CD14-positive monocyte (primary cell): ENCODE data around the gene MYL6B. TPM values are rescaled to one million over a fixed set of nuclear protein-coding genes. Genes with fewer than 3 reads are reported as not detected.

Experiments
- DNase-seq, 3 donors: peaks; one replicate each; pipeline ENCODE4 v3.0.0-alpha.2; 2011 to 2022
- H2AFZ ChIP-seq: 2 replicates; pipeline ENCODE4 v1.6.0; 2012; ENCODE audit warnings: mild to moderate bottlenecking, low read depth, low read length, inconsistent platforms; ENCODE audit not compliant: insufficient read depth, poor library complexity, severe bottlenecking
- H3K27ac ChIP-seq, 2 donors: 1 replicate in 1 of 2; 2 replicates in 1 of 2; pipeline ENCODE4 v1.5.1; 2012 to 2013; ENCODE audit warnings: low read length in 2 of 2, control low read depth in 1 of 2, inconsistent platforms in 1 of 2, low read depth in 1 of 2, mild to moderate bottlenecking in 1 of 2
- H3K27me3 ChIP-seq, 2 donors: one replicate each; pipeline versions ENCODE4 v1.6.0 to v1.6.1; 2011 to 2013; ENCODE audit warnings: low read length in 2 of 2; ENCODE audit not compliant: control insufficient read depth in 2 of 2, insufficient read depth in 2 of 2
- H3K36me3 ChIP-seq, 2 donors: replicated peaks in 1 of 2; 1 replicate in 1 of 2; 2 replicates in 1 of 2; pipeline versions ENCODE4 v1.5.1 to v1.6.1; 2012 to 2013; ENCODE audit warnings: low read length in 2 of 2, control low read depth in 1 of 2, inconsistent platforms in 1 of 2, mild to moderate bottlenecking in 1 of 2; ENCODE audit not compliant: insufficient read depth in 2 of 2, control insufficient read depth in 1 of 2
- H3K4me1 ChIP-seq, 2 donors: 1 replicate in 1 of 2; 2 replicates in 1 of 2; pipeline versions ENCODE4 v1.5.1 to v1.6.1; 2012 to 2013; ENCODE audit warnings: low read length in 2 of 2, control low read depth in 1 of 2, inconsistent platforms in 1 of 2, mild to moderate bottlenecking in 1 of 2, moderate library complexity in 1 of 2; ENCODE audit not compliant: insufficient read depth in 2 of 2, control insufficient read depth in 1 of 2
- H3K4me2 ChIP-seq: replicated peaks from 2 replicates; pipeline ENCODE3; 2012; ENCODE audit warnings: low read length, moderate library complexity, mild to moderate bottlenecking; ENCODE audit not compliant: poor library complexity, severe bottlenecking; ENCODE audit errors: extremely low read depth
- H3K4me3 ChIP-seq, 3 experiments: fragments of 200-600 bp in 1 of 3; sonication (generic) in 1 of 3; replicated peaks in 1 of 3; 1 replicate in 2 of 3; 2 replicates in 1 of 3; pipeline ENCODE4 v1.5.1; 2011 to 2013; ENCODE audit warnings: low read length in 3 of 3, mild to moderate bottlenecking in 3 of 3, control low read depth in 2 of 3, low read depth in 2 of 3, inconsistent platforms in 1 of 3, moderate library complexity in 1 of 3
- H3K79me2 ChIP-seq: 2 replicates; pipeline ENCODE4 v1.6.0; 2012; ENCODE audit warnings: mild to moderate bottlenecking, control low read depth, inconsistent platforms, low read length, moderate library complexity; ENCODE audit not compliant: insufficient read depth
- H3K9ac ChIP-seq: 2 replicates; pipeline ENCODE4 v1.6.0; 2017; ENCODE audit warnings: low read length, mild to moderate bottlenecking; ENCODE audit not compliant: insufficient read depth, poor library complexity, severe bottlenecking
- H3K9me3 ChIP-seq, 2 donors: replicated peaks in 1 of 2; 1 replicate in 1 of 2; 2 replicates in 1 of 2; pipeline versions ENCODE4 v1.5.1 to v1.6.1; 2012 to 2013; ENCODE audit warnings: low read length in 2 of 2, control low read depth in 1 of 2; ENCODE audit not compliant: control insufficient read depth in 1 of 2, insufficient read depth in 1 of 2
- H4K20me1 ChIP-seq: 2 replicates; pipeline ENCODE4 v1.6.0; 2012; ENCODE audit warnings: mild to moderate bottlenecking, low read length, control low read depth, moderate library complexity; ENCODE audit not compliant: insufficient read depth
- H3K27ac Mint-ChIP-seq, 7 donors: one replicate each; pipeline ENCODE4 v1.8.0; 2020; ENCODE audit warnings: mild to moderate bottlenecking in 7 of 7, mixed read lengths in 7 of 7, moderate library complexity in 6 of 7, inconsistent platforms in 2 of 7
- H3K27me3 Mint-ChIP-seq, 3 donors: one replicate each; pipeline ENCODE4 v1.8.0; 2021 to 2022; ENCODE audit warnings: low read depth in 3 of 3, mild to moderate bottlenecking in 3 of 3, mixed read lengths in 3 of 3, moderate library complexity in 3 of 3, inconsistent platforms in 1 of 3
- H3K36me3 Mint-ChIP-seq, 2 donors: one replicate each; pipeline ENCODE4 v1.8.0; 2020; ENCODE audit warnings: mixed read lengths in 2 of 2, inconsistent platforms in 1 of 2, mild to moderate bottlenecking in 1 of 2
- H3K4me1 Mint-ChIP-seq: one replicate; pipeline ENCODE4 v1.8.0; 2020; ENCODE audit warnings: mild to moderate bottlenecking, mixed read lengths
- H3K4me3 Mint-ChIP-seq, 2 donors: one replicate each; pipeline ENCODE4 v1.8.0; 2020; ENCODE audit warnings: mild to moderate bottlenecking in 2 of 2, mixed read lengths in 2 of 2, moderate library complexity in 1 of 2
- H3K9me3 Mint-ChIP-seq, 7 donors: one replicate each; pipeline ENCODE4 v1.8.0; 2020 to 2022; ENCODE audit warnings: mixed read lengths in 7 of 7, mild to moderate bottlenecking in 6 of 7, moderate library complexity in 6 of 7, inconsistent platforms in 2 of 7
- CTCF ChIP-seq: fragments of 200-600 bp; IDR thresholded peaks from one replicate; pipeline ENCODE4 v1.8.0; 2022; ENCODE audit warnings: antibody characterized with exemption, mild to moderate bottlenecking
- WGBS: methylation state at CpG from one replicate; pipeline ENCODE4 v1.1.5; 2013; ENCODE audit warnings: missing lambda C conversion rate; ENCODE audit not compliant: insufficient coverage; 5-methylcytosine and 5-hydroxymethylcytosine counted together
- intact Hi-C, 2 donors: fragments of 100-400 bp; cut with micrococcal nuclease; formaldehyde crosslinking; loops; one replicate each; pipeline versions ENCODE4 v1.15.0 to v1.15.1; 2023
- polyA plus RNA-seq, 3 donors: library from polyadenylated mRNA; depleted of rRNA in 1 of 3; unstranded in 2 of 3; stranded (reverse) in 1 of 3; fragments of 300-500 nt in 2 of 3; fragments of >200 nt in 1 of 3; fragmentation: Illumina TruSeq in 2 of 3; gene quantifications; 1 replicate in 2 of 3; 2 replicates in 1 of 3; pipeline ENCODE4 v1.2.3, GENCODE V29; 2012 to 2021

Gene MYL6B
- polyA plus RNA-seq, 3 donors: 2.7 to 4.3 (median 4.1) TPM

GRCh38 chr12:56121204-56121870 is 31.1 kb upstream of the MYL6B start:
- Histone ChIP-seq H3K9me3 (no peaks in the 10 kb centered on the region), H3K27ac (no peak overlapping the region), H4K20me1 (peaks cover 28% of the 10 kb centered on the region), H3K27me3 (no peaks in the 10 kb centered on the region), H2AFZ (no peak overlapping the region), H3K79me2 (peaks cover 83% of the 10 kb centered on the region), H3K4me3 (no peak overlapping the region), H3K9ac (no peak overlapping the region), H3K4me2 (no peak overlapping the region), H3K4me1 (peaks cover 47 to 58% of the 10 kb centered on the region in 2 donors), H3K36me3 (peaks cover 16 to 31% of the 10 kb centered on the region in 2 donors)
- intact Hi-C loops: loop anchor here (5.0 to 10.0 kb wide), 2 partner anchors 66 to 343 kb away; partner anchors contain the start of genes SPRYD4 (in 2 of the 2) and SMARCC2 (in 1 of the 2)
- H3K4me3 Mint-ChIP-seq: no peak overlapping the region
- DNase-seq: no peak
- peaks cover 31 to 41% of the 10 kb centered on the region in 2 donors for H3K36me3 Mint-ChIP-seq
- peak overlapping the region in 2 of 7 donors; percentile 45 to 65 for H3K27ac Mint-ChIP-seq
- no peak for TF ChIP-seq CTCF
- WGBS: 97% methylated on average over 8 of the region's 11 CpGs
- H3K4me1 Mint-ChIP-seq: peaks cover 55% of the 10 kb centered on the region
- H3K9me3 Mint-ChIP-seq: no peaks in the 10 kb centered on the region
- H3K27me3 Mint-ChIP-seq: peaks cover 0 to 1% (median 0%) of the 10 kb centered on the region in 3 donors

- H3K27ac ChIP-seq: peak overlapping the region in 1 of 2 donors; percentile 53
- Mint-ChIP-seq H3K4me1 (peaks cover 62% of the 10 kb centered on the region), H3K27me3 (peaks cover 0 to 1% (median 1%) of the 10 kb centered on the region in 3 donors), H3K27ac (peak overlapping the region in 3 of 7 donors; percentile 7 to 46 (median 31)), H3K4me3 (no peak overlapping the region), H3K36me3 (peaks cover 26 to 37% of the 10 kb centered on the region in 2 donors), H3K9me3 (no peaks in the 10 kb centered on the region)
- peaks cover 28% of the 10 kb centered on the region for H4K20me1 ChIP-seq
- H3K4me3 ChIP-seq: no peak overlapping the region
- H3K9me3 ChIP-seq: no peaks in the 10 kb centered on the region
- DNase-seq: no peak
- TF ChIP-seq CTCF: no peak
- no peaks in the 10 kb centered on the region for H3K27me3 ChIP-seq
- H3K4me1 ChIP-seq: peaks cover 53 to 65% of the 10 kb centered on the region in 2 donors
- peaks cover 72% of the 10 kb centered on the region for H3K79me2 ChIP-seq
- H3K9ac ChIP-seq: no peak overlapping the region
- intact Hi-C loops: loop anchor here (5.0 to 10.0 kb wide), 2 partner anchors 65 to 342 kb away; partner anchors contain the start of genes SPRYD4 (in 2 of the 2) and SMARCC2 (in 1 of the 2)
- H3K4me2 ChIP-seq: no peak overlapping the region
- WGBS: no CpG with 5 or more reads among the region's 2 CpGs
- no peak overlapping the region for H2AFZ ChIP-seq
- H3K36me3 ChIP-seq: peaks cover 16 to 31% of the 10 kb centered on the region in 2 donors
Measured at GRCh38 chr12:56122637-56123036, 29.8 kb upstream of the MYL6B start.
